HG02763 (cell line): ENCODE data around the gene GPR55.

ENCODE experiments used
- ATAC-seq: cut with Tn5 transposase; IDR thresholded peaks from one replicate; pipeline ENCODE4 v1.9.1; 2021; ENCODE audit warnings: mild to moderate bottlenecking, moderate library complexity; ENCODE audit not compliant: unreplicated experiment

Gene GPR55

DNA sequence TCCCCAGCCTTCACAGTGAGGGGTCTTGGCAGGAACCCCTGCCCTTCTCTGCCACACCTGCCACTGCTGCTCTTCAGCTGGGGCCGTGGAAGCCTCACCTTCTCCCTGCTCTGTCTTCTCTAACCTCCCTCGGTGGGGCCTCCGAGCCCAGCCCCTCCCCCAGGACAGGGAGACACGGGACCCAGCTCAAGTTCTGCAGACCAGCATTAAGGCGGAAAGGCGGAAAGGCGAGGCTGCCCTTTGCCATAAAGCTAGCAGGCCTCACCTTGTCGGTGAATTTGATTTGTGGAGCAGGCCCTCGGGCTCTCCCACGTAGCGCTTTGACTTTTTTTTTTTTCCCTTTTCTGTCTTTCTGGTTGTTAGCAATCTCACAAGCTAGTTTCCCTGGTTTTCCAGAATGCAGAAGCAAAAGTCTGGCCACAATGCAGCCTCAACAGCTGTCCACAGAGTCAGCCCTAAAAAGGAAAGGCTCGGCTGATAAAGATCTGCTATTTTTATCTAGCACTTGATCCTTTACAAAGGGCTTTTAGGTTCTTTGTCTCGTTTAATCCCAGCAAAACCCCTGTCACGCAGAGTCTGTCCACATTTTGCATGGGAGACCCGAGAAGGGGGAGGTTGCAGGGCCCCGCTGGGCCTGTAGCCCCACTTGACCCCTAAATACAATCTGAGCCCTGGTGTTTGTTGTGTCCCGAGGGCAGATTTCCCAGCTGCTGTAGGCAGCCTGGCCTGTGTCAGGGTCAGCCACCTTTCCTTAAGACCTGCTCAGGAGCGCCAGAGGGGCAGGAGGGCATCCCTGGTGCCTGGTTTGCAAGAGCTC, 54.3 kb downstream of the GPR55 start:
- no peak for ATAC-seq

DNA sequence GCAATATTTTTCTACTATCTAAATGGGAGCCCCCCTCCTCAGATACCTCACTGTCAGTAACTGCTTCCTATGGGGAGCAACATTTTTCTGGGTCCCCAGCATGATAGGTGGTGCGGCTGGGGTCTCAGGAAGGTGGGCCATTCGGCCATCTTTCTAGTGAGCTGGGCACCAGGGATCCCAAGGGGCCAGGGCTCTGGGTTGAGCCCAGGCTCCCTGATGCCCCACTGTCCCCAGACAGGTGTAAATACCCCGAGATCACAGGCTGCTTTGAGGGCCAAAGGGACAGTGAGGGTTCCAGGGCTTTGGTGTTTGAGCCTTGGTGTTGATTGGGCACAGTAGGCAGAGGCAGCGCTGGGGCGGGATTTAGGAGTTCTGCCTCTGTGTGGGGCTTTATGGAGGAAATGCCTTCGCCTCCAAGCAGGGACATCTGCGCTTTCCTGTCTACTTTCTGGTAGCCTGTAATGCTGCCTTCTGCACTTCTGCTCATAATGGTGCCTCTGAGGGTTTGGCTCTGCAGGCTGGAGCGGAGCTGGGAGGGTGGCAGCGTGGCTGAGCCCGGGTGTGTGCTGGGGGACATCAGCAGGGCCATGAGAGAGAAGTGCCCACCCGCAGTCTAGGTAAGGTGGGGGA, 55.0 kb downstream of the GPR55 start:
- ATAC-seq: no peak

DNA sequence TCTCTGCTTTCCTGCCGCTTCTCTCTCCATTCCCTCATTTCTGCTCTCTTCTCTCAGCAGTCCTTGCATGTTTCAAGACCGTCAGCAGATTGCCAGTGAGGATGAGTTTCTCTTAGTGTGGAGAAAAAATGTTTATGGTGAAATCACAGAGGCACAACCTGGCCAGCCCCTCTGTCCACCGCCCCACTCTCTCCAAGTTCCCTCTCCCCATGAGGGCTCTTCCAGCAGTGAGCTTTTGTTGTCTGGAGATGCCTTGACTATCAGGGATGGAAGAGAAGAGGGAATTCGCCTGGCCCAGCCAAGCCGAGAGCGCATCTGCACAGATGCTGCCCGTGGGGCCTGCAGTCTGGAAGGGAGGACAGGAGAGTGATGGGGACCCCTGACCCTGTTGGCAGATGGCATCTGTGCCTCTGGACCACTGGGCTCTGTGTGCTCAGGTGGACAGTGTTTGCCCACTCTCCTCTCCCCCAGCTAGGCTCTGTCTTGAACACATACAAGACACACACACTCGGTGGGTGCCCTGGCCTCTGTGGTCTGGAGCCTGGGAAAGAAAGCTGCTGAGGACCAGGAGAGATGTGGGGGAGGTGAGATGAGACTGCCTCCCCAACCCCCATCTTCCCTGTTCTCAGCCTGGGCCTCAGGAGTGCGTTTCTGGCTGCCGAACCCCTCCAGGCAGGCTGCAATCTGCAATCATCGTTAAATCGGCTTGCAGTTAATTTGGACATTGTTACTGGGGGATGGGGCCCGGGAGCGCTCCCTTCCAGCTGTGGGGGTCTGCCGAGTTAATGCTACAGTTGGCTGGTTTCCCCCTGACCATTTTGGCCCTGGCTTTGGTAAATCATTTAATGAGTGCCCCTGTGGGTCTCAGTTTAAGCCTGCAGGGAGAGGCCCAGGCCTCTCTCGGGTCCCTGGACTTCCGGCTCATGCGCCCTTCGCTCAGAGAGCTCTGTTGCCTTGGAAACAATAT, 55.8 kb downstream of the GPR55 start:
- ATAC-seq: no peak

DNA sequence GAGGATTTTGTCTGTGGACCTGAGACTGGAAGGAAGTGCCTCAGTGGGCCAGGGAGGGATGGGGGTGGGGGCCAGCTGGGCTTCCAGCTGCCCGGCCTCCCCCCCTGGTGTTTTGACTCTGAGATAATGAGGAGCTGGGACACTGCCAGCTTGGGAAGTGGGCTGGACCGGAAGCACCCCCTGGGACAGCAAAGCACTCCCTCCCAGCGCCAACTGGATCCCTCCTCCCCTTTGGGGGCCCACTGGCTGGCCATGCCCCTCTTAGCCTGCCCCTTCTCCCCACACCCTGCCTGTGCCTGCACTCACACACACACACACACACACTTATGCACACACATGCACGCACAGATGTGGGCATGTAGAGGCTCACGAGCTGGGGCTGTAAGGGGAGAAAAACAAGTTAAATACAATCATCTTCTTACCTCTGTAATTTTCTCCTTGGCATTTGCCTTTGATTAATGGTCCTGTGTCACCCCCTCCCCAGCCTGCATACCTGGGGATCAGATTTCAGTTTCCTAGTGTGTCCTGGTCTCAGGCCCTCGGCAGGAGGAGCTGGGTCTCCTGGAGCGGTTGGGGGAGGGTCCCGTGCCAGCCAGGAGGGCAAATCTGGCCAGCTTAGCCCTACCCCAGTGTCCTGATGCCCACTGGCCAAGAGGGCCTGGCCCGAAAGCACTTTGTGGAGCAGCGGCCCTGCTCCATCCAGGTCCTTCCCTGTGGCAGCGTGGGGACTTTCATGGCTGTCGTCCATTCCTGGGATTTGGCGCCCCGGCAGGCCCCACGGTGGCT, 56.7 kb downstream of the GPR55 start:
- ATAC-seq: no peak

DNA sequence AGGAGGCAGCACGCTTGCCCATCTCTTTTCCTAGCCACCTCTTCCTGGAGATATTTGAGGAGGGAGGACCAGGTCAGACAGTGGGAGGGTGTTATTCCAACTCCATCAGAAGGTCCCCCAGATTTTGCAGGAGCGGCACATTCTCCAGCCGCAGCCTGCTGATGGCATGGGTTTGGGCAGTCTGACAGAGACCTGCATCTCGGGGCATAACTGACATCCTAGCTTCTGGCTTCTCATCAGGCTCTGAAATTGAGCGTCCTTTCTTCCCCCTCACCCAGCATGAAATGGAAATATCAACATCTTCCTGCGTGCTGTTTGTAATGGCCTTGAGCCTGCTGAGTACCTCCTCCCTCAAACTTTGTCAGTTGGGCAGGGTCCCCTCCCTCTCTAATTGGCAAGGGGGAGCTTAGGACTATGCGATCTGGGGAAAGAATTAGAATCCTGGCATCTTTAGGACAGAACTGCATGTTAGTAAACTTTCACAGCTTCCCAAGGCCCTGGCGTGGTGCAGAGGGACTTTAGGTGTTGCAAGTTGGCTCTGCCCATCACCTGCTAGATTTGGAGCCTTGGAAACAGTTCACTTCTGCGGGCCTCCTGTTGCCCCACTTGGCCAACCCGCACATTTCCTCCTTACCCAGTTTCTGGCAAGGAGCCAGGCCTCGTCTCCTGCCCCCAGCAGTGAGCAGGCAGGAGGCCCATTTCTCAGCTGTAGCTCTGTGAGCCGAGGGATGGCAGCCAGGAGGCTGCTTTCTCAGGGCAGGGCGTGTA, 58.1 kb downstream of the GPR55 start:
- ATAC-seq: no peak

DNA sequence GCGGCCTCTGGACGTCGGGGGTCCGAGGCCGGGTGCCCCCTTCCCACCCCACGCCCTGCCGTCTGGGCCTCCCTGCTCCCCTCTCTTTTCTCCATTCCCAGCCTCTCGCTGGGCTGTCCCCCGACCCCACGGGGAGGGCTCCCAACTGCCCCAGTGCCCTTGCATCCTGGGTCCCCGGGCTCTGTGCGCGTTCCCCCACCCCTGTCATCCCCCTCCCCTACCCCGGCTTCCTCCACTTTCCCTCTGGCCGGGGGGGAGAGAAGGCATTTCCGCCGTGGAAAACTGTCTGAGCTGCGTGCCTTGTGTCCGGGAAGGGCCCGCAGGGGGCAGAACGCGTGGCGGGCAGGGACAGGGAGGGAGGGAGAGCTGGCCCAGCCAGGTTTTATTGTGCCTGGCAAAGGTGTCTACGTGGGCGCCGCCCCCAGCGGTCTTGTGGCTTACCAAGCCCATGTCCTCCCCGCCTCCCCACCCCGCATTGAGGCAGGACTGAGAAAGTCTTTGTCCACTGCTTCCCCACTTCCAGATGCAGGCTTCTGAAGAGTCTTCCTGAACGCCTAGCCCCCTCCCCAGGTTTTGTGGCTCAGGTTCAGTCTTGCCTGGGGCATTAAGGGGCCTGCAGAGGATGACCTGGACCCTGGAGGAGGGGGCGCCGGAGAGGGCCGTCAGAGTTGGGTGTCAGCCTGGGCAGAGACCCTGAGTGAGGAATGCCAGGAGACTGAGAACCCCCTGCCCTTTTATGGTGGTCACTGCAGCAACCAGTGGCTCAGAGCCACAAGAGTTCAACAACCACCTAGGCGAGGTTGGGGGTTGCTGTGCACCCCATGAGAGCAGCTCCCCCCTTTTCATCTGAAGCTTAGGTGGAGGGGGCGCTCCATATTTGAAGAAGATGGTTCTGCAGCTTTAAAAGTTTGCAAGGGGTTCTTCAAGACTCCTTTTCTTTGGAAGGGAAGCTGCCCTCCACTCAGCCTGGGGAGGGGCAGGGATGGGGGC, 59.0 kb downstream of the GPR55 start:
- ATAC-seq: no peak

DNA sequence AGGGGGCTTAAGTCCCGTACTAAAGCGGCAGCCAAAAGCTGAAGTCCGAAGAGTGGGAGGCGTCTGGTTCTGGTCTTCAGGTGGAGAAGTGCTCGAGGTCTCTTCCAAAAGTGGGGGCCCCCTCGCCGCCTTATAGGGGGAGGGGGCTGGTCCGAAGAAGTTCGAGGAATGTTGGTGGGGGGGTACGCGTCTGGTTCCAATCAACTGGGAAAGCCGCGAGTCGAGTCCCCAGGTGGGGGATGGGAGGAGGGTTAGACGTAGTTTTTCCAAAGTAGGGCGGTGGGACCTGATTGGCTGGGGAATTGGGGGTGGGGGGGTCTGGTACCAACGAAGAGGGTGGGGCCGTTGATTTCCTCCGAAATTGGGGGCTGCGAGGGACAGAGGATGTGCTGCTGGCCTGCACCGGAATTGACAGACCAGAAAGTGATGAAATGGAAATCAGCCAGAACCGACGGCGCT, 59.7 kb downstream of the GPR55 start:
- no peak for ATAC-seq

DNA sequence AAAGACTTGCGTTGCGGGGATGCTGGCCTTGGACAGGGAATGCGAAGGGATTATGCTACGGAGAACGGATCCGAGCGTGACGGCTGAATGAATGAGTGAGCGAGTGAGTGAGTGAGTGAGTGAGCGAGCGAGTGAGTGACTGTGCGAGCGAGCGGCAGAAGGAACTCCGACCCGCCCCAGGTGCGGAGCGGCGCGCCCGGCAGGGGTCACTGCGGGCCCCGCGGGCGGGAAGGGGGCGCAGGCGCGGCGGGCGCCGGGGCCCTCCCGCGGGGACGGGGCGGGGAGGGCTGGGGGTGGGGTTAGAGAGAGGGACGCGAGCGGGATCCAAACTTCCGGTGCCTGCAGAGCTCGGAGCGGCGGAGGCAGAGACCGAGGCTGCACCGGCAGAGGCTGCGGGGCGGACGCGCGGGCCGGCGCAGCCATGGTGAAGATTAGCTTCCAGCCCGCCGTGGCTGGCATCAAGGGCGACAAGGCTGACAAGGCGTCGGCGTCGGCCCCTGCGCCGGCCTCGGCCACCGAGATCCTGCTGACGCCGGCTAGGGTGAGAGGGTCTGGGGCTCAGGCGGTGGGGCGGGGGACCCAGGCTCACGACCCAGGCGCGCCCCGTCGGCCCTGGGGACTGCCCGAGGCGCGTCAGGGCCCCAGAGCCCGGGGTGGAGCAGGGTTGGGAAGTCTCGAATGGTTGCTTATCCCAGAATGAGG, 60.3 kb downstream of the GPR55 start, which contains the start of gene ITM2C:
Gene ITM2C, plus strand, starts transcription at position 338 of the 702 bp plus-strand sequence. Its CDS starts 84 bp downstream, at position 422.
- ATAC-seq: peak; percentile 69

DNA sequence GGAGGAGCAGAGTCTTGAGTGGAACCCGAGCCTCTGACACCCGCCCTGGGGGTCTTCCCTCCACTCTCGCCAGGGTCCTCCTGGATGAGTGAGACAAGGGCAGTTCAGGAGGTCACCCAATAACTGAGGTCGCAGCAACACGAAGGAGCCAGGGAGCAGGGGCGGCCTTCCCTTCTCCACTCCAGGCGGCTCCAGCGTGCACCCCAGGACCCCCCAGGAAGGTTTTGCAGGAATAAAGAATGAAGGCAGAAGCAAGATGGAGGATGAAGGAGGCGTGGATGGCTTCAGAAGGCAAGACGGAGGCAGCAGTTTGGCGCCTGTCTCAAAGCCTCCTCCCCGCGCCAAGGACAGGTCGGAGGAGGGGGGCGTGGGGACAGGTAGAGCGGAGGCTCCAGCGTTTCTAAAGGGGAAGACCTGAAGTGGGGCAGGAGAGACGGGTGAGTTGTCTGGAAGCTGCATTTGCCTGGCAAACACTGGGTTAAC, 60.9 kb downstream of the GPR55 start:
- ATAC-seq: no peak

DNA sequence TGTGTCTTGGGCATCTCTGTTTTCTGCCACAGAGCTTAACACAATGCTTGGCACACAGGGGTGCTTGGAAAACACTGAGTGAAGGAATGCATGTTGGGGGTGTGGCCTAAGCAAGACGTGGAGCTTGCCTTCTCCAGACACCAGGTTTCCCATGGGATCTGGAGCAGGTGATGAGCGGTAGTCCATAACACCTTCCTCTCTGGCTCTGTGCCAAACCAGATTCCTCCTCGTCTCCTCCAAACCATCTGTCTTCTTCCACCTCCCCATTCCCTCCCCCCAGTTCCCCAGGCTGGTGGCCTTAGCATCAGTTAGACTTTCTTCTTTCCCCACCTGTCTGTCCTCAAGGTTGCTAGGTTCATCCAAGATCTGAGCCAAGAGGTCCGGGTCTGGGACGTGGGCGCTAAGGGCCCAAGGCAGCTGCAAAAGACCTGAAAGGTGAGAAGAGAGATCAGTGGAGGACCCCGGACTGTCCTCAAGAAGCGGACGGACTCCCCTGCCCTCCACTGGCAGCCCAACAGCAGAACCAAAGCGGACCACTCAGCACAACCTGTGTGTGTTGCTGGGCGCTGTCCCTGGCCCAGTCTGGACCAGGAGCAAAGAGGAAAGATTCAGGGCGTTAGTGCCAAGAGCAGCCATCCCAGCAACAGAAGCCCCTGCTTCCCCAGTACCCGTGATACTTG, 61.5 kb downstream of the GPR55 start:
- no peak for ATAC-seq

DNA sequence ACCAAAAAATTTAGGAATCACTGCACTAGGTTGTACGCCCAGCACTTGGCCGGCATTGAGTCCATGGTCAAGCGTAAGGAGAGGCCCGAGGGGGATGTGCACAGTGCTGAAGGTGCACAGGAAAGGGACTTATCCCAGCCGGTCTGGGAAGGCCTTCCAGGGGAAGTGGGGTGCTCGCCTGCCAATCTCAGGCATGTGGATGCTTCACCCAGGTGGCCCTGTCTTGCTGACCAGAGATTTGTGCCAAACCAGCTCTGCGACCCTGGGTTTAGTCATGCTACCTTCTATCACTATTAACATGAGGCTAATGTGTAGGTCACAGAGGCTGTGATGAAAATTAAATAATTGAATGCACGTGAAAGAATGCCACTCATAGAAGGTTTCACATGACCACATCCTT, 62.0 kb downstream of the GPR55 start:
- no peak for ATAC-seq

DNA sequence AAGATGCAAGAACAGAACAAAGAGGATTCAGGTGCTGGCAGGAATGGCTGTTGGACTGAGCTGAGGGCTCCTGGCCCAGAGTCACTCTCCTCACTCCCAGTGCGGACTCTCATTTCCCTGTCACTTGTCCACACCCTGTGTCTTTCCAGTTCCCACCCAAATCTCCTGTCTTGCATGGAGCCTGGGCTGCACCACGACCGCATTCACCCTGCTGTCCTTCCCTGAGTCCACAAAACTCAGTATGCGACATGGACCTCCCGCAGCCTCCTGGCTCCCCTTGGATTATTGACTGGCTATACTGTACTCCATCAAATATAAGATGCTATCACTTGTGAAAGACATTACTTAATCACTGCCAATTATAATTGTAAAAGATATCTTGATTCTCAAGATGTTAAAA, 62.8 kb downstream of the GPR55 start:
- ATAC-seq: no peak

DNA sequence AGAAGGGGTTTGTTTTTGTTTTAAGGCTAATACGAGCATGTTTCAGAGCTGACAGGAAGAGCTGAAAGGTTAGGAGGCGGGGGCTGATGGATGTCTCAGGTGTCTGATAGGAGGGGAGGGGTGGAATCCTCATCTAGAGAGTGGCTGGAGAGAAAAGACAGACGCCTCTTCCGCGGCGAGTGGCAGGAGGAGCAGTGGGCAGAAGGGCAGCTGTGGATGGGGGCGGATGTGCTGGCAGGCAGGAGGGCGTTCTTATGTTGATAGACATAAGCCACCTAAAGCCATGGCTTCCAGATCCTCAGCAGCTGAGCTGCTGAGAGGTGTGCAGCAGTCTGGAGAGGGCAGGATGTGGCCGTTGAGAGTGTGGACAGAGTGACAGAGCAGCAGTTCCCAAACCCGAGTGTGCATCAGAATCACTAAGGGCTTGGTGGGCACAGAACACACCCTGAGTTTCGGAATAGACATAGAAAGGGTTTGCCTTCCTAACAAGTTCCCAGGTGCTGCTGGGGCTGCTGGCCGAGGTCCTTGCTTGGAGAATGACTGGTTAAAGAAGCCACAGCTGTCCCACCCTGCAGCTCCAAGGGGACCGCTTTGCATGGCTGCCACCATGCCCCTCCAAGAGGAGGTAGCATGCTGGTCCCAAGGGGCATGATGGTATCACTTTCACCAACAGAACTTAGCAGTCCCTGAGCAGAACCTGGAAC, 63.3 kb downstream of the GPR55 start:
- ATAC-seq: no peak
